HTR-8/SVneo (cell line): ENCODE measurements around the gene NBAS.
"Not testable (repeated sequence)": the region's sequence is repeated elsewhere in the genome, so short reads cannot be mapped to it uniquely, and the experiment has no call there.

ENCODE experiments used
- DNase-seq: peaks from one replicate; pipeline ENCODE4 v3.0.0; 2011; ENCODE audit warnings: low spot score, mixed read lengths; ENCODE audit not compliant: insufficient read length
- FAIRE-seq: peaks from 2 replicates; lab custom pipeline; 2011; peaks lifted over from hg19 to GRCh38; lab: Jason Lieb, UNC

The NBAS gene

GRCh38 chr2:15334644-15335326 is 226.3 kb downstream of the NBAS start:
- FAIRE-seq = no peak
- DNase-seq = peak; percentile 11

DNA sequence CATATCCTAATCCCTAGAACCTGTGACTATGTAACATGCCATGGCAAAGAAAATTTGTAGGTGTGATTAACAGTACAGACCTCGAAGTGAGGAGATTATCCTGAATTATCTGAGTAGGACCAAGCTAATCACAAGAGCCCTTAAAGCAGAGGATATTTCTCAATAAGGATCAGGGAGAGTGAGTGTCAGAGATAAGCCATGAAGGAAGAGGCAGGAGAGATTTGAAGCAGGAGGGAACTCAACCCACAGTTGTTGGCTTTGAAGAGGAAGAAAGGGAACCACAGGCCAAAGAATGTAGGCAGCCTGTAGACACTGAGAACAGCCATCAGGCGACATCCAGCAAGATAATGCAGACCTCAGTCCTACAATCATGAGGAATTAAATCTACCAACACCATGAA is 229.3 kb downstream of the NBAS start:
- DNase-seq (no peak), FAIRE-seq (no peak)

- FAIRE-seq = no peak
- DNase-seq = no peak
Measured at GRCh38 chr2:15325296-15325695, 235.8 kb downstream of the NBAS start.

DNA sequence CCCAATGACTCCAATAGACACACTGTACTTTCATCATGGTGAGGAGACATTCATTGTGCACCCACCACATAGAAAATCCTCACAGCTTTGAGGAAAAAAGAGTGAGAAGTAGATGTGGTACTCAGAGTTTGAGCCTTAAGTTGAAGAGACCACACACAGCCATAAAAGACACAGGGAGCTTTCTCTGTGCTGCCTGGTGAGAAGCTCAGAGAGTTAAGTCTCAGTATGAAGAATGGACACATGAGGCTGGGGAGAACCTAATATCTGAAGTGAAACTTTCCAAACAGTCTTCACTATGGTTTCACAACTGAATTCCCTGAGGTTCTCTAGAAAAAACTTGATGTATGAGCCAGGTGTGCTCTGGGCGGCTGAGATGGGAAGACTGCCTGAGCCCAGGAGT is 237.9 kb downstream of the NBAS start:
- FAIRE-seq (no peak), DNase-seq (no peak)

- not testable (repeated sequence) for DNase-seq, FAIRE-seq
Measured at GRCh38 chr2:15321481-15321880, 239.7 kb downstream of the NBAS start.

GRCh38 chr2:15316370-15316814 is 244.7 kb downstream of the NBAS start:
- DNase-seq (no peak), FAIRE-seq (no peak)

- DNase-seq (no peak), FAIRE-seq (no peak)
Measured at GRCh38 chr2:15315411-15315810, 245.7 kb downstream of the NBAS start.

DNA sequence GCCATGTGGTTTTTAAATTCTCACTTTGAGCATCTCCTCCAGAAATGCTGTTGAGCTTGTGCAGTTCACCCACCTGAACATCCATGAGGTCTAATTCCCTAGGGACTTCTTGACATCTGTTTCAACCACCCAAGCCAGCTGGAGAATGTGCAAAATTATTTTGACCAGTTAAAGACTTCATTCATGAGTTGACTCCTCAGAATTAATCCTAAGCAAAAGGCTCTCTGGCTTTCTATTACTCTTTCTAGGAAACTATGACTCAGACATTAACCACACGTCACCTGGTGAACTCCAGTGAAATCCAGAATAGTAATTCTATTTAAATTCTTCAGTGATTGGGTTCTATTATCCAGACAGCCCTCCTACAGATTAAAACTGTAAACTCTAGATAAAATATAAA is 247.5 kb downstream of the NBAS start:
- DNase-seq (no peak), FAIRE-seq (no peak)

DNA sequence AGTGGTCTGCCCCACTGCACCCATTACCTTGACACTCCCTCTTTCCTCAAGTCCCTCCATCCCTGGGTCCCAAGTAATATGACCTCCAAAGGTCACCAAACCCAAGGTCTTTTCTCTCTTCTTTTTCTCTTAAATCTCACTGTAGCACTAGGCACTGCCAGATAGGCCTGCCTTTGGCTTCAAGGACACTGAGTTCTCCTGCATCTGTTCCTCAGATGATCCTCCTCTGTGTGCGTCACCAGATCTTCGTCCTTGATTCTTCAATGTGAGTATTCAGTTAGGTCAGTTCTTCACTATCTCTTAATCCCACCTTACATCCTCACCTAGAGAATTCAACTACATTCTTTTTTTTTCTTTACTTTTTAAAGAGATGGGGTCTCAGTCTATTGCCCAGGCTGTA is 249.2 kb downstream of the NBAS start:
- no peak for DNase-seq
- FAIRE-seq = no peak

GRCh38 chr2:15311201-15311907 is 249.8 kb downstream of the NBAS start:
- no peak for DNase-seq
- FAIRE-seq = no peak

DNA sequence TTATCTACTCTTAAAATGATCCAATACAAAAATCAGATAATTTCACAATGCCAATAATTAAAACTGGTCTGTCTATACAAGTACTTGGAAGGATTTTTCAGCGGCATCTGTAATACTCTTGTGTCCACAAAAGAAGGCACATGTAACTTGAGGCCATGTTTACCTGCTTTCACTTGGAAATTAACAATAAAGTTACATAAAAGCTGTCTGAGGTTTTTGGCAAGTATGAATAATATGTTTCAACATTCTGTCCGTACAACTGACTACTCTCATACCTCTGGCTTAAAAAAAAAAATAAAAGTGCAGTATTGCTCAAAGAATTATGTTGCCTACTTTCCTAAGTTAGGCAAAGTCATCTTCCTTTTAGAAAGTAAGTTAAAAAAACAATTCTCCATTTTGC is 253.6 kb downstream of the NBAS start:
- DNase-seq (no peak), FAIRE-seq (no peak)

- DNase-seq (no peak), FAIRE-seq (no peak)
Measured at GRCh38 chr2:15306706-15307105, 254.4 kb downstream of the NBAS start.

DNA sequence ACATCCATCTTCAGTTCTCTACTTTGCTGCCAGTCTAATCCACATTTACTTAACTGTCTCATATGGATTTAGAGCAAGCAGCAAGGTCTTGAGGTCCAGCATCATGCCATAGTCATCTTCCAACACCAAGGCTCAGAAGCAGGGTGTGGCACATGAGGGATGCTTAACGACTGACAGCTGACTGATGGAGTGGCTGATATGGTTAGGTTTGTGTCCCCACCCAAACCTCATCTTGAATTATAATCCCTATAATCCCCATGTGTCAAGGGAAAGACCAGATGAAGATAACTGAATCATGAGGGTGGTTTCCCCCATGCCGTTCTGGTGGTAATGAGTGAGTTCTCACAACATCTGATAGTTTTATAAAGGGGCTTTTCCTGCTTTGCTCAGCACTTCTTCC is 257.3 kb downstream of the NBAS start:
- DNase-seq (no peak), FAIRE-seq (no peak)

DNA sequence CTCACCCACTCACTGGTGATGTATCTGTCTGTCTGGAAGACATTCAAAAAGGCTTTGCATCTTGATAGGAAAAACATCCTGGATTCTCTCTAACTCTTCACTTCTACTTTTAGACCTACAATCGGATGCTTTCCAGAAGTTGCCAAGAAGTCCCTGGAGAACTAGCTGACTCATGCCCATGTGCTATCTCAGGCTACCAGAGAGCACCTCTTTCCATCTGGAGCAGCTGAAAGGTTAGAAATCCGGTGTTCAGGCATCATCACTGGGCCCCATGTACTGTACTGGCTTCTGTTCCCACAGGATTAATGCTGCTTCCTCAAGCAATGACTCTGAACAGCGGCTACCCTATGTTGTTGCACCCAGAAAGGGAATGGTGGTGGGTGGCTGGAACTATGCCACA is 259.0 kb downstream of the NBAS start:
- no peak for DNase-seq
- FAIRE-seq = no peak

GRCh38 chr2:15300624-15301573 is 260.2 kb downstream of the NBAS start:
- FAIRE-seq (no peak), DNase-seq (no peak)

DNA sequence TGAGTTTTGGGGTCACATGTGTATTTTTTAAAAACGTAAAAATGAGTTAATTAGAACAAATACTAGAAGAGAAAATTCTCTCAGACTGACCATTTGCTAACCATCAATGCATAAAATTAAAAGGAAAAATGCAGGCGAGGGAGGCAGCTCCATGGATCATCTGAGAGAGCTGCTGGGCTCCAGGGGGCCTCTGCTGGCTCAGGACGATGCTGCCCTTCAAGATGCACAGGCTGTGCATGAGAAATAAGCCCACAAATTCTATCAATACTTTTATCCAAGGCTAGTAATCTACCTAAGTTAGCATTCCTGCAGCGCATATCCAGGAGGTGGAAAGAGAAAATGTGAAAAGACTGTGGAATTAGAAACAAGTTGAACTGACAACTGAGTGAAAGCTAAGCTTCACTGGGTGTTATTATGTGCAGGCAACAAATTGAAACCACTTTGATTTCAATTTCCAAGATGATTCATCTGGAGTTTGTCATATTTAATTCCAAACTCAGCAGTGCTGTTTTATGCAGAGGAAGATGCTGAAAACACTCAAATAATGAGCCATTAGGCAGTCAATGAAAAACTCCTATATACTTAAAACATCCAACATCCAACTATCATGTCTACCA is 261.1 kb downstream of the NBAS start:
- DNase-seq = no peak
- no peak for FAIRE-seq

DNA sequence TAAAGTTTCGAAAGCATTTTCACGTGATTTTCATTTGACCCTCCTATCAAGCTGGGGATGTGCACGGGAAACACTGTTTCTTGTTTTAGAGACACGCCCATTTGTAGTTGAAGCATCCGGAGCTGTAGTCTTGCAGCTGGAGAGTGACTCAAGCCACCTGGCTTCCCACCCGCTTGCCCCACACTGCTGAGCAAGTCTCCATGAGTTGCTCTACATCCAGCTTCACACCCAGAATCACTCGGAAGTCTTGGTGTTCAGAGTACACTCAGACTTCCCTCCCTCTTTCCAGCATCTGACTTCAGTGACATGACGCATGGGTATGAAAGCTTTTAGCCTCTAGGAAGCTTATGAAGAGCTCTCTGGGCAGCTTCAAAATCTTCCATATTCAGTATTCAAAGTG is 262.4 kb downstream of the NBAS start:
- DNase-seq = no peak
- no peak for FAIRE-seq

DNA sequence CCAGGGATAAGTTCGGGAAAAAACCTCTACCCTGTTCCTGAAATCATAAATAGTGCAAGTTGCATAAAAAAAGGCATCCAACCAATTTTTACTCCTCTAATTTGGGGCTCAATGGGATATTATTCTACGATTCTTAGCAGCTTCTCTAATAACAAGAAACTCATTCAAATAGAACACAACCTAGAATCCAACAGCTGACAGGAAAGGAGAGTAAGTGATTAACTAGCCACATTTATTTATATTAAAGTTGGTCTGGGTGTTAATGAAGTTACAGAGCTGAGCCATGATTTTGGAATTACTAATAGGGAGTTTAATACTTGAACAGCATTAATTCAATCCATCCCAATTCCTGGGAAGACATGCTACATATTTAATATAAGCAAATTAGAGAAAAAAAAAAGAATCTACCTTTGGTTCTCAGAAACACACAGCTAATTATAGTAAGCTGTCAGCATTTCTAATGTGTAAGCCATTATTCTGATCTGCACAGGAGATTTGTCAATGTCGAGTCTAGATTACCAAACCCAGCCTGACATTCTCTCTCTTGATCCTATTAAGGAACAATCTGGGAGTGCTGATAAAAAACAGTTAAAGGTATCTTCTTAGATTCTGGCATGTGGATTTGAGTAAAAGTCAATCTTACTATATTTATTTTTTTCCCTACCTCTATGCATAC is 267.7 kb downstream of the NBAS start:
- no peak for FAIRE-seq

GRCh38 chr2:15287447-15288184 is 273.5 kb downstream of the NBAS start:
- FAIRE-seq (no peak), DNase-seq (no peak)

More for the DNA sequence above, 267.7 kb downstream of the NBAS start:
- no peak for DNase-seq
